ENCODE measurements around the gene ADAT1. TPM values are rescaled to one million over a fixed set of nuclear protein-coding genes. Genes with fewer than 3 reads are reported as not detected.

ADAT1 gene
- polyA plus RNA-seq, 1 of the 3 experiments (the other 2 are of a cell fraction): 51.1 TPM

- no peak for DNase-seq
- H3K9ac ChIP-seq: peak overlapping the region; percentile 83; the same call in 1 of the 2 replicates
- no peaks in the 10 kb centered on the region for H3K9me3 ChIP-seq
- peaks cover 8% of the 10 kb centered on the region; the same call in 1 of the 2 replicates for H3K79me2 ChIP-seq (ENCODE audit: insufficient read depth)
- H4K20me1 ChIP-seq (ENCODE audit: insufficient read depth): no peaks in the 10 kb centered on the region
- H3K27ac ChIP-seq (ENCODE audit: low read depth in 2 of 2, low read length in 1 of 2): peak overlapping the region; percentile 73 to 84; a peak in 3 of 4 replicates
- no peaks in the 10 kb centered on the region; the same call in 1 of the 2 replicates for H3K27me3 ChIP-seq (ENCODE audit: insufficient read depth)
- ChIA-PET POLR2A (interaction anchor here (1.0 to 1.5 kb wide), 3 partner anchors 10 to 67 kb away, joined by 3 to 5 read pairs (median 3); partner anchors contain the start of genes ADAT1 and GABARAPL2), CTCF (interaction anchor here (1.6 kb wide), 1 partner anchor 39 kb away, joined by 8 read pairs; no protein-coding TSS in a partner anchor)
- peak overlapping the region; percentile 74 to 96 for H3K4me3 ChIP-seq (ENCODE audit: low read depth in 2 of 2, low read length in 1 of 2)
- peak overlapping the region; percentile 97 for H3K4me2 ChIP-seq
- no peaks in the 10 kb centered on the region for H3K36me3 ChIP-seq (replicated peaks in 1 of 2; ENCODE audit: control insufficient read depth in 1 of 2, insufficient read depth in 2 of 2, low read length in 1 of 2)
- 0 out of 2 replicates have a peak, but pooled peaks have one; percentile 44 for TF ChIP-seq TAF1 (IDR thresholded peaks at IDR 0.05; ENCODE audit: borderline replicate concordance, low read depth, low read length)
- TF ChIP-seq PBX3 (IDR thresholded peaks at IDR 0.05): no peak
- WGBS (ENCODE audit: low lambda C conversion rate): 47% methylated on average over 13 of the region's 16 CpGs
- H2AFZ ChIP-seq (ENCODE audit: low read depth): peak overlapping the region; percentile 95
- peaks cover 4 to 6% of the 10 kb centered on the region in 2 experiments; a peak in 2 of 4 replicates for H3K4me1 ChIP-seq (ENCODE audit: control insufficient read depth in 1 of 2, insufficient read depth in 2 of 2, low read depth in 1 of 2, low read length in 1 of 2)
- no peaks in the 10 kb centered on the region for H3K9me2 ChIP-seq
- peaks cover 10% of the 10 kb centered on the region for H3F3A ChIP-seq (replicated peaks; ENCODE audit: insufficient read depth)
Measured at GRCh38 chr16:75556431-75556950, 66.6 kb downstream of the ADAT1 start.

DNA sequence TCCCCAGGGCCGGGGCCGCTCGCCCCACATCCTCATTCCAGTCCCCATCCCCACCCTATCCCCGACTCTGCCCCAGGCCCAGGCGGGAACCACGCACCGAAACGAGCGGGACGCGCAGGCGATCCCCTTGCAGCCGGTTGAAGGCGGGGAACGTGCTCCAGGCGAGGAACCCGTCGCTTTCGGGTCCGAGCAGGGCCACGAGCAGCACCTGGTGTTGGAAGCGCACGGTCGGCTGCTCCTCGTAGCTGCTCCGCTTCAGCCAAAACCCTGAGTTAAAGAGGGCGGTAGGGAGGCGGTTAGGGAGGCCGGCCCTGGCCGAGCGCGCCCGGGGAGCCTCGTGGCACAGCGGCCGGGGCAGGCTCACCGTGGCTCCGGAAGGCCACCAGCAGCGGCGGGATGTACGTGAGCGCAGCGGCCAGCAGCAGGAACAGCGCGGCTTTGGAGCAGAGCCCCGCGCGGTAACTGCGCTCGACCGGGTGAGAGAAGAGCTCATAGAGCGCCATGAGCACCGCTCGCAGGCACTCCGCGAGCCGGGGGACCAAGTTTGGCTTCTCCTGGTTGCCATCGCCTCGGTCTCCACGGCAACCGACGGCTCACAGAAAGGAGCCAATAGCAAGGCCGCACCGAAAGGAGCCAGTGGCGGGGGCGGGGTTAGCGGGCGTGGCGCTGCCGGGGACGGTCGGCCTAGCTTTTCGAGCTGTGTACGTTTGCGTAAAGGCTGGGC lies 67.2 kb downstream of the ADAT1 start, which contains the start of gene TMEM231:
TSS of gene TMEM231 (minus strand) at position 546 of the 724 bp plus-strand sequence. CDS start at position 503, 43 bp downstream.
- Histone ChIP-seq H3K4me3 (ENCODE audit: low read depth in 2 of 2, low read length in 1 of 2) (peak within 1 kb of the TSS; percentile 74 to 96), H3K9ac (peak within 1 kb of the TSS; percentile 83), H4K20me1 (ENCODE audit: insufficient read depth) (no peaks in the 10 kb centered on the region), H3K4me2 (peak within 1 kb of the TSS; percentile 97), H2AFZ (ENCODE audit: low read depth) (peak within 1 kb of the TSS; percentile 95), H3K4me1 (ENCODE audit: control insufficient read depth in 1 of 2, insufficient read depth in 2 of 2, low read depth in 1 of 2, low read length in 1 of 2) (peaks cover 4 to 6% of the 10 kb centered on the region in 2 experiments; a peak in 2 of 4 replicates), H3K36me3 (replicated peaks in 1 of 2; ENCODE audit: control insufficient read depth in 1 of 2, insufficient read depth in 2 of 2, low read length in 1 of 2) (no peaks in the 10 kb centered on the region), H3K9me2 (no peaks in the 10 kb centered on the region), H3K27me3 (ENCODE audit: insufficient read depth) (no peaks in the 10 kb centered on the region; the same call in 1 of the 2 replicates), H3F3A (replicated peaks; ENCODE audit: insufficient read depth) (peaks cover 10% of the 10 kb centered on the region), H3K27ac (ENCODE audit: low read depth in 2 of 2, low read length in 1 of 2) (peak within 1 kb of the TSS; percentile 73 to 84), H3K79me2 (ENCODE audit: insufficient read depth) (peaks cover 8% of the 10 kb centered on the region; the same call in 1 of the 2 replicates), H3K9me3 (no peaks in the 10 kb centered on the region)
- WGBS (ENCODE audit: low lambda C conversion rate): 2% methylated on average over 21 of the region's 75 CpGs
- TF ChIP-seq GATA2 (CRISPR knock-in tag; IDR thresholded peaks at IDR 0.05): no peak
- TF ChIP-seq CTCF (IDR thresholded peaks at IDR 0.05): 0 out of 2 replicates have a peak, but pooled peaks have one; percentile 7
- peak; percentile 89 for TF ChIP-seq POLR2AphosphoS5 (IDR thresholded peaks at IDR 0.05; ENCODE audit: low read depth, low read length)
- TF ChIP-seq SIN3A (IDR thresholded peaks at IDR 0.05; ENCODE audit: borderline replicate concordance, low read depth, low read length): 0 out of 2 replicates have a peak, but pooled peaks have one; percentile 70
- peak; percentile 96 for TF ChIP-seq RFX5 (IDR thresholded peaks at IDR 0.05; ENCODE audit: low read length)
- no peak for TF ChIP-seq FOXJ3 (CRISPR knock-in tag; IDR thresholded peaks at IDR 0.05)
- TF ChIP-seq, protein P1, sequence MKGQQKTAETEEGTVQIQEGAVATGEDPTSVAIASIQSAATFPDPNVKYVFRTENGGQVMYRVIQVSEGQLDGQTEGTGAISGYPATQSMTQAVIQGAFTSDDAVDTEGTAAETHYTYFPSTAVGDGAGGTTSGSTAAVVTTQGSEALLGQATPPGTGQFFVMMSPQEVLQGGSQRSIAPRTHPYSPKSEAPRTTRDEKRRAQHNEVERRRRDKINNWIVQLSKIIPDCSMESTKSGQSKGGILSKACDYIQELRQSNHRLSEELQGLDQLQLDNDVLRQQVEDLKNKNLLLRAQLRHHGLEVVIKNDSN (IDR thresholded peaks at IDR 0.05; ENCODE audit: borderline replicate concordance, low read depth): no peak
- TF ChIP-seq MXI1 (IDR thresholded peaks at IDR 0.05; ENCODE audit: low read depth, low read length): peak; percentile 96
- no peak for TF ChIP-seq MEF2A (IDR thresholded peaks at IDR 0.05; ENCODE audit: borderline replicate concordance, low read depth)
- peak; percentile 53; the same call in 1 of the 2 replicates for TF ChIP-seq YY1 (IDR thresholded peaks at IDR 0.05; ENCODE audit: low read depth)
- peak; percentile 95 for DNase-seq
- CTCF ChIA-PET: interaction anchor here (0.8 to 1.8 kb wide), 4 partner anchors 12 to 357 kb away, joined by 3 to 8 read pairs (median 4); no protein-coding TSS in a partner anchor
- POLR2A ChIA-PET: interaction anchor here (1.0 to 1.5 kb wide), 4 partner anchors 9 to 67 kb away, joined by 3 to 5 read pairs (median 4); partner anchors contain the start of genes ADAT1 and GABARAPL2
